K562 (cell line): ENCODE measurements around the gene PSMA8. TPM values are rescaled to one million over a fixed set of nuclear protein-coding genes. Genes with fewer than 3 reads are reported as not detected.

ENCODE experiments used
- ATF1 ChIP-seq, 2 experiments: fragments of 450-650 bp in 1 of 2; IDR thresholded peaks; 2 replicates each; pipeline ENCODE4 v1.6.1; 2016; ENCODE audit warnings: missing compliant biosample characterization in 1 of 2, missing genetic modification characterization in 1 of 2
- BDP1 ChIP-seq: IDR thresholded peaks from 3 replicates; pipeline ENCODE4 v1.6.1; 2011; ENCODE audit not compliant: insufficient read length, insufficient read depth
- DMBX1 ChIP-seq: fragments of 250-450 bp; sonication (Bioruptor Pico); IDR thresholded peaks from 2 replicates; pipeline ENCODE4 v1.8.0; 2022; ENCODE audit warnings: inconsistent platforms, mild to moderate bottlenecking, moderate library complexity, borderline replicate concordance
- FOXJ2 ChIP-seq: fragments of 200-800 bp; sonication (Bioruptor generic); IDR thresholded peaks from 2 replicates; pipeline ENCODE4 v1.6.1; 2016; ENCODE audit warnings: missing genetic modification characterization, missing compliant biosample characterization
- HDAC8 ChIP-seq: fragments of 450-650 bp; IDR thresholded peaks from 2 replicates; pipeline ENCODE4 v1.6.1; 2016; ENCODE audit warnings: mild to moderate bottlenecking, missing genetic modification characterization, moderate library complexity, missing compliant biosample characterization
- HMBOX1 ChIP-seq: sonication (generic); IDR thresholded peaks from 2 replicates; pipeline ENCODE4 v1.6.1; 2016
- HOMEZ ChIP-seq: fragments of 250-450 bp; sonication (Bioruptor Pico); IDR thresholded peaks from 2 replicates; pipeline ENCODE4 v1.4.0; 2020; ENCODE audit warnings: mild to moderate bottlenecking, moderate library complexity
- MBD1 ChIP-seq: fragments of 250-450 bp; sonication (Bioruptor Pico); IDR thresholded peaks from 2 replicates; pipeline ENCODE4 v1.8.0; 2022; ENCODE audit warnings: inconsistent platforms
- SLC30A9 ChIP-seq: fragments of 250-450 bp; sonication (Bioruptor Pico); IDR thresholded peaks from 2 replicates; pipeline ENCODE4 v1.8.0; 2022; ENCODE audit warnings: mild to moderate bottlenecking, moderate library complexity
- SMAD2 ChIP-seq: fragments of 150-350 bp; IDR thresholded peaks from 2 replicates; pipeline ENCODE4 v1.6.1; 2014; ENCODE audit warnings: low read depth, mild to moderate bottlenecking, low read length
- SNAPC5 ChIP-seq: fragments of 250-450 bp; sonication (Bioruptor Pico); IDR thresholded peaks from 2 replicates; pipeline ENCODE4 v1.8.0; 2021; ENCODE audit warnings: moderate library complexity, mild to moderate bottlenecking, inconsistent platforms
- TSC22D4 ChIP-seq: fragments of 450-650 bp; IDR thresholded peaks from 2 replicates; pipeline ENCODE4 v1.6.1; 2016; ENCODE audit warnings: missing genetic modification characterization, missing biosample characterization, control low read depth
- ZNF407 ChIP-seq: fragments of 450-650 bp; IDR thresholded peaks from 2 replicates; pipeline ENCODE4 v1.6.1; 2016; ENCODE audit warnings: low read depth
- ZNF583 ChIP-seq: fragments of 250-450 bp; sonication (Bioruptor Pico); IDR thresholded peaks from 2 replicates; pipeline ENCODE4 v1.4.0; 2020
- polyA plus RNA-seq, 8 experiments: library from polyadenylated mRNA; depleted of rRNA in 4 of 8; stranded (reverse) in 5 of 8; unstranded in 3 of 8; fragments of >200 nt; fragmentation: Nextera tagmentation in 2 of 8; fragmentation: Illumina TruSeq in 1 of 8; extraction: Ambion mirVana in 2 of 8; extraction: Trizol in 1 of 8; gene quantifications; 2 replicates each; pipeline versions ENCODE4 v1.2.1 to v1.2.3, GENCODE V29; 2011 to 2014; ENCODE audit warnings: inconsistent platforms in 1 of 8, missing spikeins in 1 of 8
- total RNA-seq, 7 experiments: library from RNA; depleted of rRNA in 6 of 7; stranded (reverse); fragments of >200 nt in 6 of 7; fragmentation: Illumina TruSeq in 2 of 7; extraction: Trizol in 2 of 7; gene quantifications; 2 replicates each; pipeline versions ENCODE4 v1.2.1 to v1.2.3, GENCODE V29; 2011 to 2021; ENCODE audit warnings: low replicate concordance in 1 of 7

PSMA8 gene
- total and polyA plus RNA-seq, 9 of the 15 experiments (the other 6 are each of a cell fraction or from before 2014, with no cell fraction given) = not detected

- no peak for TF ChIP-seq MBD1 (CRISPR knock-in tag)
- no peak for TF ChIP-seq SLC30A9
- TF ChIP-seq ZNF407 = peak; percentile 53; the same call in 1 of the 2 replicates
- TF ChIP-seq SNAPC5 = no peak
- TF ChIP-seq TSC22D4 = no peak
- no peak for TF ChIP-seq SMAD2
- TF ChIP-seq DMBX1 = no peak; the same call in 1 of the 2 replicates
- no peak for TF ChIP-seq BDP1
- no peak for TF ChIP-seq ATF1 (CRISPR knock-in tag; IDR thresholded peaks at IDR 0.05)
- TF ChIP-seq ATF1 (tag; IDR thresholded peaks at IDR 0.05) = peak; percentile 73
- no peak for TF ChIP-seq HOMEZ (CRISPR knock-in tag)
- TF ChIP-seq ZNF583 (CRISPR knock-in tag) = 0 out of 2 replicates have a peak, but pooled peaks have one; percentile 15
- no peak for TF ChIP-seq HDAC8 (tag)
- TF ChIP-seq FOXJ2 = no peak
- TF ChIP-seq HMBOX1 = no peak
These were observed 43.3 kb upstream of the PSMA8 start, which contains the start of gene SS18 (continued) for GRCh38 chr18:26090130-26091046.
